NCI-H82 (cell line): Measurements from ENCODE around the gene ADO.

Experiments
- DNase-seq: peaks from one replicate; lab custom pipeline; 2025; lab: John Stamatoyannopoulos, UW

The ADO gene

GRCh38 chr10:62794306-62794705, 10.2 kb upstream of the ADO start:
- DNase-seq = no peak

GRCh38 chr10:62795100-62795499, 9.4 kb upstream of the ADO start:
- no peak for DNase-seq

- no peak for DNase-seq
Measured at GRCh38 chr10:62795762-62796161, 8.8 kb upstream of the ADO start.

GRCh38 chr10:62796896-62797295, 7.6 kb upstream of the ADO start:
- no peak for DNase-seq

- no peak for DNase-seq
Measured at GRCh38 chr10:62801871-62802270, 2.6 kb upstream of the ADO start.

GRCh38 chr10:62803724-62804355, 680 bp upstream of the ADO start:
- DNase-seq = no peak

GRCh38 chr10:62805231-62806099, 945 bp downstream of the ADO start:
- peak; percentile 34 for DNase-seq

GRCh38 chr10:62806251-62806650, 1.7 kb downstream of the ADO start:
- DNase-seq = no peak

- no peak for DNase-seq
Measured at GRCh38 chr10:62810156-62810902, 5.8 kb downstream of the ADO start.

GRCh38 chr10:62811159-62811875, 6.8 kb downstream of the ADO start:
- DNase-seq = no peak

- no peak for DNase-seq
Measured at GRCh38 chr10:62812672-62813439, 8.3 kb downstream of the ADO start.

- no peak for DNase-seq
Measured at GRCh38 chr10:62813453-62813852, 8.9 kb downstream of the ADO start.

GRCh38 chr10:62813981-62814380, 9.5 kb downstream of the ADO start:
- no peak for DNase-seq

- DNase-seq = no peak
Measured at GRCh38 chr10:62814756-62815380, 10.3 kb downstream of the ADO start.

- DNase-seq = no peak
Measured at GRCh38 chr10:62815381-62816075, 11.0 kb downstream of the ADO start.

GRCh38 chr10:62816076-62816330, 11.5 kb downstream of the ADO start:
- DNase-seq = no peak

- DNase-seq = peak; percentile 92
Measured at GRCh38 chr10:62816331-62817120, 12.0 kb downstream of the ADO start, which contains the start of gene EGR2. EGR2 (minus strand) TSS chr10:62816366; CDS start chr10:62816029, 337 bp downstream.

GRCh38 chr10:62817121-62817765, 12.7 kb downstream of the ADO start:
- no peak for DNase-seq

GRCh38 chr10:62817766-62818425, 13.4 kb downstream of the ADO start:
- peak; percentile 65 for DNase-seq
